Kidney (tissue), 14 donors: ENCODE data around the gene PCDHGC3. TPM values are rescaled to one million over a fixed set of nuclear protein-coding genes. Genes with fewer than 3 reads are reported as not detected.

ENCODE experiments used
- DNase-seq, 5 donors: peaks; one replicate each; pipeline ENCODE4 v3.0.0-alpha.2; 2013 to 2020
- FAIRE-seq: peaks from 2 replicates; lab custom pipeline; 2012; peaks lifted over from hg19 to GRCh38; lab: Jason Lieb, UNC
- H3K27ac ChIP-seq, 2 donors: one replicate each; pipeline ENCODE4 v1.7.0; 2013; ENCODE audit warnings: low read depth in 2 of 2, low read length in 2 of 2, inconsistent platforms in 1 of 2
- H3K27me3 ChIP-seq: one replicate; pipeline ENCODE4 v1.7.1; 2013; ENCODE audit warnings: low read length, inconsistent platforms; ENCODE audit not compliant: control insufficient read depth, insufficient read depth
- H3K36me3 ChIP-seq, 3 donors: one replicate each; pipeline versions ENCODE4 v1.7.0 to v1.7.1; 2013; ENCODE audit warnings: low read length in 3 of 3, control low read depth in 1 of 3, inconsistent platforms in 1 of 3; ENCODE audit not compliant: insufficient read depth in 3 of 3, control insufficient read depth in 2 of 3
- H3K4me1 ChIP-seq, 3 donors: one replicate each; pipeline versions ENCODE4 v1.7.0 to v1.7.1; 2013; ENCODE audit warnings: low read length in 3 of 3, inconsistent platforms in 1 of 3, low read depth in 1 of 3; ENCODE audit not compliant: control insufficient read depth in 2 of 3, insufficient read depth in 2 of 3
- H3K4me3 ChIP-seq, 3 donors: one replicate each; pipeline versions ENCODE4 v1.7.0 to v1.8.1; 2013; ENCODE audit warnings: low read length in 3 of 3, control low read depth in 1 of 3, inconsistent platforms in 1 of 3
- H3K9ac ChIP-seq, 3 donors: one replicate each; pipeline versions ENCODE4 v1.7.0 to v1.7.1; 2013; ENCODE audit warnings: low read length in 3 of 3, control low read depth in 1 of 3, inconsistent platforms in 1 of 3
- H3K9me3 ChIP-seq, 3 donors: one replicate each; pipeline versions ENCODE4 v1.7.0 to v1.7.1; 2013; ENCODE audit warnings: low read length in 3 of 3, control low read depth in 1 of 3, inconsistent platforms in 1 of 3; ENCODE audit not compliant: control insufficient read depth in 2 of 3, insufficient read depth in 1 of 3
- intact Hi-C: fragments of 100-400 bp; cut with DNase I; formaldehyde crosslinking; loops from one replicate; pipeline ENCODE4 v1.11.1; 2022
- polyA plus RNA-seq: library from polyadenylated mRNA; stranded (reverse); fragments of 350-450 nt; fragmentation: Illumina TruSeq; extraction: RNeasy Lipid Tissue Mini Kit (QIAGEN cat#74804); gene quantifications from one replicate; pipeline ENCODE4 v1.2.3, GENCODE V29; 2014; ENCODE audit warnings: low read depth, low replicate concordance; ENCODE audit not compliant: insufficient read depth
- total RNA-seq: library from RNA; stranded (reverse); fragmentation: NEBNext Ultra II Directional; extraction: Animal tissue kit (Norgen Biotek cat#: 25700); gene quantifications from one replicate; pipeline ENCODE4 v1.2.1, GENCODE V29; 2021
- TF ChIP-seq, protein P1 (sequence below): IDR thresholded peaks from 3 replicates; pipeline ENCODE4 v1.5.1; 2012; ENCODE audit warnings: mild to moderate bottlenecking, moderate library complexity, borderline replicate concordance; ENCODE audit not compliant: insufficient read depth; ENCODE audit errors: extremely low read depth
- donor health status: control.
- donor health status: control.
- donor health status: control.
- donor health status: control.
- donor health status: control.
- donor health status: DM: yes; HTN: yes; CAD: no.
- donor health status: Normal renal cell carcinoma (clear cell type).

PCDHGC3 gene
- total and polyA plus RNA-seq, 2 donors from 2014 or later, result 41.0 to 51.5 TPM

DNA sequence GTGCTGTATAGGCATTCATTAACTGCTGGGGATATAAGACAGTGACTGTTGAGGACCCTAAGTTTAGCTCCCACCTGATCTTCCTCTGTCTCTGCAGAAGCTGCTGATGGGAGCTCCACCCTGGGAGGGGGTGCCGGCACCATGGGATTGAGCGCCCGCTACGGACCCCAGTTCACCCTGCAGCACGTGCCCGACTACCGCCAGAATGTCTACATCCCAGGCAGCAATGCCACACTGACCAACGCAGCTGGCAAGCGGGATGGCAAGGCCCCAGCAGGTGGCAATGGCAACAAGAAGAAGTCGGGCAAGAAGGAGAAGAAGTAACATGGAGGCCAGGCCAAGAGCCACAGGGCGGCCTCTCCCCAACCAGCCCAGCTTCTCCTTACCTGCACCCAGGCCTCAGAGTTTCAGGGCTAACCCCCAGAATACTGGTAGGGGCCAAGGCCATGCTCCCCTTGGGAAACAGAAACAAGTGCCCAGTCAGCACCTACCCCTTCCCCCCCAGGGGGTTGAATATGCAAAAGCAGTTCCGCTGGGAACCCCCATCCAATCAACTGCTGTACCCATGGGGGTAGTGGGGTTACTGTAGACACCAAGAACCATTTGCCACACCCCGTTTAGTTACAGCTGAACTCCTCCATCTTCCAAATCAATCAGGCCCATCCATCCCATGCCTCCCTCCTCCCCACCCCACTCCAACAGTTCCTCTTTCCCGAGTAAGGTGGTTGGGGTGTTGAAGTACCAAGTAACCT is 35.3 kb downstream of the PCDHGC3 start:
- DNase-seq (peak in 1 of 5 donors; percentile 53), FAIRE-seq (no peak)
- TF ChIP-seq, protein P1, sequence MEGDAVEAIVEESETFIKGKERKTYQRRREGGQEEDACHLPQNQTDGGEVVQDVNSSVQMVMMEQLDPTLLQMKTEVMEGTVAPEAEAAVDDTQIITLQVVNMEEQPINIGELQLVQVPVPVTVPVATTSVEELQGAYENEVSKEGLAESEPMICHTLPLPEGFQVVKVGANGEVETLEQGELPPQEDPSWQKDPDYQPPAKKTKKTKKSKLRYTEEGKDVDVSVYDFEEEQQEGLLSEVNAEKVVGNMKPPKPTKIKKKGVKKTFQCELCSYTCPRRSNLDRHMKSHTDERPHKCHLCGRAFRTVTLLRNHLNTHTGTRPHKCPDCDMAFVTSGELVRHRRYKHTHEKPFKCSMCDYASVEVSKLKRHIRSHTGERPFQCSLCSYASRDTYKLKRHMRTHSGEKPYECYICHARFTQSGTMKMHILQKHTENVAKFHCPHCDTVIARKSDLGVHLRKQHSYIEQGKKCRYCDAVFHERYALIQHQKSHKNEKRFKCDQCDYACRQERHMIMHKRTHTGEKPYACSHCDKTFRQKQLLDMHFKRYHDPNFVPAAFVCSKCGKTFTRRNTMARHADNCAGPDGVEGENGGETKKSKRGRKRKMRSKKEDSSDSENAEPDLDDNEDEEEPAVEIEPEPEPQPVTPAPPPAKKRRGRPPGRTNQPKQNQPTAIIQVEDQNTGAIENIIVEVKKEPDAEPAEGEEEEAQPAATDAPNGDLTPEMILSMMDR, result no peak
- Histone ChIP-seq H3K4me3 (no peak overlapping the region), H3K27me3 (no peaks in the 10 kb centered on the region), H3K9ac (no peak overlapping the region), H3K9me3 (no peaks in the 10 kb centered on the region), H3K27ac (no peak overlapping the region), H3K4me1 (peaks cover 11 to 16% (median 14%) of the 10 kb centered on the region in 3 donors), H3K36me3 (peaks cover 2 to 5% (median 2%) of the 10 kb centered on the region in 3 donors)
- intact Hi-C loops, result no loop called here

GRCh38 chr5:141511771-141512325 is 36.1 kb downstream of the PCDHGC3 start:
- H3K9ac ChIP-seq, result peak overlapping the region in 1 of 3 donors; percentile 75

GRCh38 chr5:141512390-141512910 is 36.7 kb downstream of the PCDHGC3 start:
- H3K9ac ChIP-seq, result peak overlapping the region; percentile 16 to 99 (median 75)
- H3K27ac ChIP-seq, result peak overlapping the region; percentile 55 to 68
- H3K4me1 ChIP-seq, result peaks cover 11 to 16% (median 14%) of the 10 kb centered on the region in 3 donors
- TF ChIP-seq, protein P1, result peak; percentile 79
- intact Hi-C loops, result no loop called here
- FAIRE-seq (no peak), DNase-seq (peak; percentile 88 to 94 (median 90))
- no peaks in the 10 kb centered on the region for H3K9me3 ChIP-seq
- no peaks in the 10 kb centered on the region for H3K27me3 ChIP-seq
- peaks cover 5 to 13% (median 6%) of the 10 kb centered on the region in 3 donors for H3K36me3 ChIP-seq
- H3K4me3 ChIP-seq, result peak overlapping the region; percentile 92 to 99 (median 93)

More at GRCh38 chr5:141511771-141512325, 36.1 kb downstream of the PCDHGC3 start:
- no peak overlapping the region for H3K4me3 ChIP-seq
- H3K27ac ChIP-seq, result peak overlapping the region in 1 of 2 donors; percentile 55
- intact Hi-C loops, result no loop called here
- TF ChIP-seq, protein P1, result no peak
- H3K9me3 ChIP-seq, result no peaks in the 10 kb centered on the region
- peaks cover 5 to 10% (median 6%) of the 10 kb centered on the region in 3 donors for H3K36me3 ChIP-seq
- peaks cover 11 to 16% (median 14%) of the 10 kb centered on the region in 3 donors for H3K4me1 ChIP-seq
- no peak for FAIRE-seq
- DNase-seq, result peak in 1 of 5 donors; percentile 40
- no peaks in the 10 kb centered on the region for H3K27me3 ChIP-seq
